Glomerular endothelial cell (primary cell): Measurements from ENCODE around the gene PRKG1. TPM values are rescaled to one million over a fixed set of nuclear protein-coding genes. Genes with fewer than 3 reads are reported as not detected.
A peak's percentile ranks its signal among the peaks of the same experiment; 100 is the strongest.
"Not testable (repeated sequence)": the region's sequence is repeated elsewhere in the genome, so short reads cannot be mapped to it uniquely, and the experiment has no call there.

ENCODE experiments used
- DNase-seq: peaks from one replicate; pipeline ENCODE4 v3.0.0-alpha.2; 2011; ENCODE audit warnings: low read depth, low spot score; ENCODE audit errors: extremely low read depth
- total RNA-seq: library from RNA; depleted of rRNA; stranded (reverse); fragments of >200 nt; gene quantifications from 2 replicates; pipeline ENCODE4 v1.2.3, GENCODE V29; 2015

The PRKG1 gene
- total RNA-seq, 1 donor from 2014 or later, result 4.9 TPM

DNA sequence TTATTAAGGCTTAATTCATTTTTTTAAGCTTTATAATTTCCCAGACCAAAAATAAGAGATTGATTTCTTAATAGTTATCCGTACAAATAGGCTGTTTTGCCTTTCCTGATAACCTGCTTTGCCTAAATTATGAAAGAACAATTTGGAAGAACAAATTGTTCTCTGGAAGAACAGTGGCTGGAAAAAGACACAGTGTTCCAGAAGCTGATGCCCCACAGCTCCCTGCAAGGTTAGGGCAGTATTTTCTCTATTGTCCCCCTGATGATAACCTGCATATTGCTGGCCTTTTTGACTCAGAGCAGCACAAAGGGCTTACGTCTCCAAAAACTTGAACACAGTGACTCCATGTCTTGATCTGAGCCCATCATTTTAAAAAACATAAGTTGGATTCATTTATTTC, 473.7 kb downstream of the PRKG1 start:
- no peak for DNase-seq

DNA sequence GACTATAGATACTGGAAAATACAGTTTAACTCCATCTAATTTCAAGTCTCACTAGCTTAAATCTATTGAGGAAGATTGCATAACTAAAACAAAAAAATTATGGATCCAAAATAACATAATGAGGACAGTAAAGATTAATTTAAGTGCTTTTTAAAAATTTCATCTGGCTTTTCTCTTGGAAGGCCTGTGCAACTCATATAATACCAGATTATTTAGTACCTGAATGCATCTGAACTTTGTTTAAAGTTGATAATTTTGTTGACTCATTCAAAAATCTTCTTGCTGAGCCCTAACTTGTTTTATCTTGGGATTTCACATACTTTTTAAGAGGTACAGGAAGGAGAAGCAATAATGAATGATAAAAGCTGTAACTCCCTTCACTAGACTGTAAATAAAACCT, 478.6 kb downstream of the PRKG1 start:
- DNase-seq, result no peak

DNA sequence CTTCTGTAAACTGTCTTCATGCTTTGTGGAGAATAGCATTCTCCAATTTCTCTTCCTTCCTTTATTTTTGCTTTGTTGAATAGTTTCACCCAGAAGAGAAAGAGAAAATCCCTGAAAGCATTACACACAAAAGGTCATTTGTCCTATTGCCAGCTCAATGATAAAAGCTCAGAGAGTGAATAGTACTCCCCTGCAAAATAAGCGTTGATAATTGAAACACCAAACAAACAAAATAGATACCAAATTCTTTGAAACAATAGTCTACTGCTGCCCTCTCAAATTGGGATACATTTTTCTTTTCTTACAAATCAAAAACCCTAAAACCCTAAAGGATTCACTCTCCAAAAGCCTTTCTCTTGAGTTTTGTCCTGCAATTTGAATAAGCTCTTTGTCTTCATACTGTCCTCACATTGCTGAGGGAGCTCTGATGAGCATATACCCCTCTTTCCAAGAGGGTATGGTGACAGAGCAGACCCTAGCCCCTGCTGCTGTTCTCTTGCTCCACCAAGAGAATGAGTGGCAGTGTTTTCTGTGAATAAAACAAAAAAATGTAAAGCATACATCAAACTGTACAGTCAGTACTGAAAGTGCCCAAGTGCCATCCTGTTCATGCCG, 490.7 kb downstream of the PRKG1 start:
- DNase-seq, result no peak

DNA sequence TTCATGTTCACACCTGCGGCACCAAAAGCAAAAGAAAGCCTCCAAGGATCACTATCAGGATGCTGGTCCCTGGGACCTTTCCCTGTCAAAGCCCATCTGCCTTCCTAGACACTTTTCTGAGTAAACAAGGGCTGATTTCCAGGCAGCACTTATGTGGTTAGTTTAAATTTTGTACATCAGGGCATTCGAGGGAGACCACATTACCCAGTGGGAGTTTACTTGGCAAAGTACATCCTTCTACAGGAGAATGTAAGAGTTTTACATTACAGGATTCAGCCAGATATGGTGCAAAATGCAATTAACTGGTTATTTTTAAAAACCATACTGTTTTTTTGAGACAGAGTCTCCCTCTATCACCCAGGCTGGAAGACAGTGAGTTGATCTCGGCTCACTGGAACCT, 493.0 kb downstream of the PRKG1 start:
- no peak for DNase-seq

DNA sequence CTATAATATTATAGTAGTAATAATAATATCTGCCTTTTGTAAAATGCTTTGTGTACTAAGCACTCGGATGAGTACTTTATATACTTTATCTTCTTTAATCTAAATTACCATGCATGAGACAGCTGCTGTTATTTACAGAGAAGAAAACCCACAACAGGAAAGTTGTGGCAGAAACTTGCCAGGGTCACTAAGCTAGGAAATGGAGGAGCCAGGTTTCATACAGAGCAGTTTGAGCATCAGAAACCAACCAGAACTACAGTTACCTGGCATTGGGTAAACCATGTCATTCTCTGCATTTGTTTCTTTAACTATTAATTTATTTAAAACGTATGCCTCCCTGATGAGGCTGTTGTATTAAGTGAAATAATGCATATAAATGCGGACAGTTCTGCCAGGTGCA, 495.2 kb downstream of the PRKG1 start:
- no peak for DNase-seq

DNA sequence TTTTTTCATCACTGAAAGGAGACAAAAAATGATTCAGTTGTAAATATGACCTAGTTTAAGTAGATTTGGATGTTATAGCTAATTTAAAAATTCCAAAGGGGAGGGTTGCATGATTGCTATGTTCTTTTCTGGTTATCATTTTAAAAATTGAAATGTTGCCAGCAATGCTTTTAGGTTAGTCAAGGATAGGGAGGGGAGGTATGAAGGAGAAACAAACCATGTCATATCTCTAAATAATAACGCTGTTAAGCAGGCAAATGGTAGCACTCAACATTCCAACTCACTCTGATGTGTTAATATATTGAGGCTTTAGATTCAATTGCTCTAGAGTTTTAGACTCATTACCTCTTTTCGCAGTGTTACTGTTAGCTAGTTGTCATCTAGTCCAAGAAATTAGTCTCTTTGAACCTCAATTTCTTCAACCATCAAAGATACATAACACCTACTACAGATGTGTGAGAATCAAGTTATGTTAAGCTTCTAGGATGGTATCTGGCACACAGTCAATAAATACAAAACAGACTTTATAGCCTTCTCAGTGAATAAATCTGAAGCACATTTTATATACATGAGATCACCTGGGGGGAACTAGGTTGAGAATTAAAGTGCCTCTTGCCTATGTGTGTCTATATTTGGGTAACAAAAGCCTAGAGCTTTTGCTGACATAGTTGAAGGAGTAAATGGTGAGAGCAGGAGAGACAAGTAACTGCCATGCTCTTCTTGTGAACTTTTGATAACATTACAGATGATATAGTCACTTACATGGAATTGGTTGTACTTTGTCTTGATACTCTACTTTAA, 500.2 kb downstream of the PRKG1 start:
- DNase-seq, result no peak

DNA sequence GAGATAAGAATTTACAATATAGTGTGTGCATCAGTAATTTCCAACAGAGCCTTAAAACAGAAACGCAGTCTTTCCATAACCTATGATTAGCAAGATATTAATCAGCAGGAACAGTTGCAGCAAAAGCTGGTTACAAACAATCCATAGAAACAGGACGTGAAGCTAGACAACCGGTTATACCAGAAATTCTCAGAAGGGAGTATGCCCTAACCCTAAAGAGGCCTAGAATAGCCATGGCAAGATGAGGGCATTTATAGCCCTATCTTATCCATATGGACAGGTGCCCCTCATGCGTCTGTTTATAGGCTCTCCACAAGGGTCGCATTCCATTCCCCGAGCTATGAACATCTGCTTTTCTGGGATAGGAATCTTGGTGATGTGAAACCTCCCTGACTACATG, 506.9 kb downstream of the PRKG1 start:
- not testable (repeated sequence) for DNase-seq

DNA sequence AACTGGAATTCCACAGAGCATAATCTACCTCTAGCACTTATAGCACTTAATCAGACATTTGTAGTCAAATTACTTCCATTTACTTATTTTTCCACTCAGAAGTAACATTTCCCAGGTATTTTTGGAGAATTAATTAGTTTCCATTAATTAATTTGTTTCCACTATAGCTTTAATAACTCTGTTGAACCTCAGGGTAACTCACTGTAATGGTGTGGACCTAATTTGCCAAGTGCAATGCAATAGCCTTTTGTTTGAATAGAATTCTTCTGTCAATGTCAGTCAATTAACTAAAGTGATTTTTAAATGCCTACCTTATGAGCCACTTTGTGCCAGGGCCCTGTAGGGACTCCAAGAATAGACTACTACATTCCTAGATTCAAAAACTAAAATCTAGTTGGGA, 509.7 kb downstream of the PRKG1 start:
- no peak for DNase-seq

DNA sequence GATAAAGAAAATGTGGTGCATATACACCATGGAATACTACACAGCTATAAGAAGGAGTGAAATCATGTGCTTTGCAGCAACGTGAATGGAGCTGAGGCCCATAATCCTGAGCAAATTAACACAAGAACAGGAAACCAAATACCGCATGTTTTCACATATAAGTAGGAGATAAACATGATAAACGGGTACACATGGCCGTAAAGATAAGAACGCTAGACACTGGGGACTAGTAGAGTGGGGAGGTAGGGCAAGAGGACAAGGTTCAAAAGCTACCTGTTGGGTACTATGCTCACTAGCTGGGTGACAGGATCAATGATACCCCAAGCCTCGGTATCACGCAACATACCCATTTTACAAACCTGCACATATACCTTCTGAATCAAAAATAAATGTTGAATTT, 511.5 kb downstream of the PRKG1 start:
- no peak for DNase-seq

DNA sequence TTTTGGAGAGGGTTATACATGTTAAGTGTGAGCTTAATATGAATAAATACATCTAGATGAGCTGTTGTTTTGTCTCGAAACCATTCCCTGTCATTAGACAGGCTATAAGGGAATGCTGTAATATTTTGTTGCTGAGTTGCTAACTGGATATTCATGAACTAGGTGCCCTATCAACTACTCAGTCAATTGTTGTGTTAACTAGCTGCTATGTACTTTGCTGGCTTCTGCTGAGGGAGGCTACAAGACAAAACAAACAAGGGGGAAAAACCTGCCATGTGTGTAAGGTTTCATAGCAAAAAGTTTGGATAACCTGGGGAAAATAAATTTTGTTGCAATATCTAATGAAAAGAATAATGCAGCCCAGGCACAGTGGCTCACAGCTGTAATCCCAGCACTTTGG, 514.7 kb downstream of the PRKG1 start:
- no peak for DNase-seq

DNA sequence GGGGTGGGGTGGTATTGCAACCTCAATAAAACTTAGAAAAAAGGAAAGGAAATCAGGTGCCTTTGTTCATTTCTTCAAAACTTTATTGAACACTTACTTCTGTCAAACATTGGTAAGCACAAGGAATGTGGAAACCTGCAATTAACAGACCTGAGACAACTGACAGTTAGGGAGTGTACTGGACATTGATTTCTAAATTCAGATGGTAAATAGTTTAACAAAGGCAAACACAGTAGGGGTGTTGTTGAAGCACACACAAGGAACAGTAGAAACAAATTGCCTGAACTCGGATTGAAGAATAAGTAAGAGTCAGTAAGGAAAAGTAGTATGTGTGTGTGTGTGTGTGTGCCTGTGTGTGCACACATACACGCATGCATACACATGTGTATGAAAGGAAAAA, 516.5 kb downstream of the PRKG1 start:
- DNase-seq, result no peak

DNA sequence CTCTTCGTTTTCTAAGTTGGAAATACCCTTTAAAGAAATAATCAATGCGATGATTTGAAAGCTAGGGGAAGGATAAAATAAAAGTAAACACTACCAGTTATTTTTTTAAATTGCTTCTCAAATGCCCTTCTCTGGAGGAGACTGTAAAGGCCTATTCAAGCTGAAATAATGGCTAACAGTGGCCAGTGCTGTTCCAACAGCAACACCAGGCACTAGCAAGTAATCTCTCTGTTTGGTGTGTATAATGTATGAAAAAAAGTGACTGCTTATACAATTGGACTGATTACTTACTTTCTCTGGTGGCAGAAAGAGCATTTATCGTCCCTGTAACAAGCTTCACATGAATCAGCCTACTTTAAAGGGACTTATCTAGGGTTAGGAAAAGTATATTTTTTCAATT, 522.4 kb downstream of the PRKG1 start:
- DNase-seq, result no peak

DNA sequence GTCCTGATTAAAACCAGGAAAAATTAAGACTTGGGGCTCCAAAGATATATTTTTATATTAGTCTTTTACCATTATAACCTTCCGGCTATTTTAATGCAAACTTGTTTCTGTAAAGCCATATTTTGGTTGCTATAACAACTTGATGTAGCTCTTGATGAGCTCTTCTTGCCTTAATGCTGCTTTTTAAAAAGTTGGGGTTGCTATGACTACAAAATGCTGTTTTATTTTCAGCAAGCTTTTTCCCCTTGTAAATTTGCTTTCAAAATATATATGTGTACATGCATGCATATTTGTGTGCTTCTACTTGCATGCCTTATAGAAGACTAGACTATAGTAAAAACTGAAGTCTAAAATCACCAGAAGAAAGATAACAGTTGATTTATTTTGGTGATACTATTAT, 525.4 kb downstream of the PRKG1 start:
- no peak for DNase-seq

DNA sequence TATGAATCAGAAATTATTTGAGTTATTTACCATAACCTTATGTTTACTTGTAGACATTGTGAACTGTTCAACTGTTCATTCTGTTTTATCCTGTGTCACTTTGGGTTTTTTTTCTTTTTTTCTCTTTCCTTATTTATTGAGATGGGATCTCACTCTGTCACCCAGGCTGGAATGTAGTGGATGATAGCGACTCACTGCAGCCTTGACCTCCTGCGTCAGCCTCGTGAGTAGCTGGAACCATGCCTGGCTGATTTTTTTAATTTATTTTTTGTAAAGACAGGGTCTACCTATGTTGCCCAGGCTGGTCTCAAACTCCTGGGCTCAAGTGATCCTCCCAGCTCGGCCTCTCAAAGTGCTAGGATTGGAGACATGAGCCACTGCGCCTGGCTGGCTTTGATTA, 528.0 kb downstream of the PRKG1 start:
- no peak for DNase-seq

DNA sequence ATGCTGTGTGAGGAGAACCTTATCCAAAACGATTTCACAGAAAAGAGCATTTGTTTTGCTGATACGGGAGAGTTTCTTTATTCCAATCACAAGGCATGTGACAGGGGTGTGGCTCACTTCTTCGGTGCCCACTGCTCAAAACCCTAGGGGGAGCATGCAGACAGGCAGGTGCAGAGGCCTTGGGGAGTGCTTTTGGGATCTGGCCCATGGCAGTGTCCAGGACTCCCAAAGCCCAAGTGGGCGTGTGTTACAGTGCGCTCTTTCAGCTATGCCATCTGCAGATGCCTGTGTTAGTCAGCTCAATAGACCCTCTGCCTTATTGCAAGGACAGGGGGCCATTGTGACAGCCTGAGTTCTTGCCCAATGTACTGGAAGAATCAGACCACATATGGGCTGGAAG, 530.3 kb downstream of the PRKG1 start:
- no peak for DNase-seq

DNA sequence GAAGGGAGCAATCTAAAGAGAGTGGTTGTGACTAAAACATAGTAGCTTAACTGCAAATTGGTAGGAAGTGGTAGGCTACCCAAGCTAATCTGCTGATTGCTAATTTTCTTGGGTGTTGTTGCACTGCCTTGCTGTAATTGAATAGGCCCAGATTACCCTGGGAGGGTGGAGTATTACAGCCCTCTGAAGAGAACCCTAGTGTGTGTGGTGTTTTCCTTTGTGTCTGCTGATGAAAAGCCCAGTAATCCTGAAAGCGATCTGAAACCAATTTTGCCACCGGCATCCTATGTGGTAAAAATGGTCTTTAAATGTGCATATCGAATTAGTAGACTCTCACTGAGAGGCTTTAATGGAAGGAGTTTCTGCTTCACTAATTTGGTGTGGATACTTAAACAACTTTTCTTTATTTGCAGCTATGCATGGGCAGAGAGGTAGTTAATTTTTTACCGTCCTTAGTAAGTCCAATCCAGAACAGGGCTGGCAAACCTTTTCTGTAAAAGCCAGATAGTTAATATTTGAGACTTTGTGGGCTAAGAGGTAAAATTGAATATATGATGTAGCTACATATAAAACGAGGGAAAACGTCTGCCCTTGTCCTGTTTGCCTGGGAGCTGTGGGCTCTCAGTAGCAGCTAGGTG, 532.7 kb downstream of the PRKG1 start:
- DNase-seq, result no peak

DNA sequence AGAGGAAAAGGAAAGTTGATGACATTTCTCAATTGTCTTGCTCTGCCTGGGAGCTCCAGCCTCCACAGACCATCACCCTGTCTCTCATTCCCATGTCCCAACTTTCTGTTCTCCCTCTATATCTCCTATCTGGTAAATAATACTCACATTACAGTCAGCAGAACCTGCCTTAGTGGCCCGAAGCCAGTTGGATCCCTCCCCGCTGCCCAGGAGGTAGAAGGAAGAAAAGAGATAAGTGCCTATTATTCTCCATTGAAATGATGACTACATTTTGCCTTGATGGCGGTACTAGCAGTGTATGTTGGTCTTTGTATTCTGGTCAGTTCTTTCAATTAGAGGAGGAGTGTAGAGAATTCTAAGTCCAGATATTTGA, 533.2 kb downstream of the PRKG1 start:
- DNase-seq, result no peak

DNA sequence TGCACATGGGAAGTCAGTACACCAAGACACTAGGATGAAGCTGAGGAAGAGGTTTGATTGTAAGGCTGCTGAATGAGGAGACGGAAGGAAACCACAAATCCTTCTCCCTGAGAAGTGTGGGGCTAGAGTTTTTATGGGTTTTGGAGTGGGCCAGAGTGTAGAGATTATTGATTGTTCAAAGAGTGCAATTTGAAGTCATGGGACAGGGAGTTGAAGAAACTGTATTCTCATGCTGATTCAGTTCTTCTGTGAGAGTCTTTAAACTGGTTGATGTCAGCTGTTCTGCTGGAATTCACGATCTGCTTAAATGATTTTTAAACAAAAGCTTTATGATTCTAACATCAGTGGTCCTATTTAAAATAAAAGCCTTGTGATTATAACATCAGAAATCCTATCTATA, 533.9 kb downstream of the PRKG1 start:
- no peak for DNase-seq

DNA sequence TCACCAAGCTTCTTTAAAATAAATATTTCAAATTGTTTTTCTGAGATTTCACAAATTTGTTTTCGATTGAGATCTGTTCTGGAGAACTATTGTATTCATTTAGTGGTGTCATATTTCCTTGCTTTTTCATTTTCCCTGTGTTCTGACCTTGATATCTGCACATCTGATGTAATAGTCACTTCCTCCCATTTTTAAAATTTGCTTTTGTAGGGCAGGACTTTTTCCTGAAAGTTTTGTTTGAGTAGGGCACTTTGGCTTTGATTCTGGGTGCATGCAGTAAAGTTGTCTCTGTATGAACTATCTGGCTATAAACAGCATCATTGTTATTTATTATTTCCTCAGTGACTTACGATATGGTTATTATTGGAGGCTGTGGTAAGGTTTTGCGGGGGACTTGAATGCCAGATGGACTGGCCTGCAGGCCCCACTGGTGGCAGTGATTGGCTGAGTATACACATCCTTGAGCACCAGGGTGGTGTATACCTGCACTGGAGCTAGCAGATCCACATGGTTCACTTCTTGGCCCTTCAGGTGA, 541.5 kb downstream of the PRKG1 start:
- DNase-seq, result peak; percentile 57

DNA sequence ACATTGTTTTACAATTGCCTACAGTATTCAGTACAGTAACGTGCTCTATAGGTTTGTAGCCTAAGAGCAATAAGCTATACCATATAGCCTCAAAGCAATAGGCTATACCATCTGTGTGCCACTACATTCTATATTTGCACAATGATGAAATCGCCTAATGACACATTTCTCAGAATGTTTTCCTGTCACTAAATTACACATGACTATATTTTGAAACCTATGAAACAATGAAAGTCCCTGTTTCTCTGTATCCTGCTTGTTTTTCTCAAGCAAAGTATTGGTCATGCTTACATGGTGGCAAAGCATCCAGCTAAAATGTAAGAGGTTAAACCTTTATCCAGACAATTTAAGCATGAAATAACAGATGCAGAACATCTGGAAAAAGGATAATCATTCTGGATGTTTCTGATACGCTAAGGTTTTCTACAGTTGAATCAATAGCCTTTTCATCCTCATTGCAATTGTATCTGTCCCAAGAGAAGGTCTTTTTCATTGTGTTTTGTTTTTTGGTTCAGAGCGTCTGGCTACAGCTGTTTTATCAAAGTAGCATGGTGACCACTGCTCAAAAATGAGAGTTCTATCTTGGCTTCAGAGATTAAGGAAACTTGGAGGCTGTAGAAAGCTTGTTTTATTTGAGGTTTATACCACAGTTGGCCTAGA, 543.4 kb downstream of the PRKG1 start:
- DNase-seq, result no peak

DNA sequence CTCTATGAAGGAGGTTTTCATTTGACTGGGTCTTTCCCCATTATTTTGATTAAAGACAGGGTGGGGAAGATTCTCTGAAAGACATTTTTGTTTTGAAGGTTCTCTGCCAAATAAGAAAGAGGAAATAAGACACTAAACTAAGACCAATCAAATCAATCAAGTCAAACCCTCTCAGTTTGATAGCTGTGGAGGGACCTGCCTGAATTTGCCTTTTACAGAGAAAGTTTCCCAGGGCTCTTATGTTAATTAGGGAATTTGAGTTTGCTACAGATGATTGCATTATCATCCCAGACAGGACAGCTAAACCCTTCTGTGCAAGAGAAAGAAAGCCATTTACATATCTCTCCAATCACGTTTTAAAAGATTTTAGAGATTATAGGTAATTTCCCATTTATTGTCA, 545.1 kb downstream of the PRKG1 start:
- DNase-seq, result no peak
